Vagina (tissue), 2 donors: ENCODE measurements around the gene CREBBP. TPM values are rescaled to one million over a fixed set of nuclear protein-coding genes. Genes with fewer than 3 reads are reported as not detected.

Experiments used
- DNase-seq, 2 donors: peaks; one replicate each; pipeline ENCODE4 v3.0.0-alpha.2; 2017; ENCODE audit errors: extremely low spot score in 2 of 2
- H3K27ac ChIP-seq: fragments of 200-600 bp; sonication (generic); one replicate; pipeline ENCODE4 v1.5.1; 2019
- H3K27me3 ChIP-seq: fragments of 200-600 bp; sonication (generic); one replicate; pipeline ENCODE4 v1.5.1; 2019
- H3K36me3 ChIP-seq, 2 donors: fragments of 200-600 bp; sonication (generic); one replicate each; pipeline ENCODE4 v1.5.1; 2017 to 2019
- H3K4me1 ChIP-seq: fragments of 200-600 bp; sonication (generic); one replicate; pipeline ENCODE4 v1.5.1; 2019
- H3K4me3 ChIP-seq, 2 donors: fragments of 200-600 bp; sonication (generic); 1 replicate in 1 of 2; 2 replicates in 1 of 2; pipeline ENCODE4 v1.5.1; 2016 to 2019
- H3K9me3 ChIP-seq: fragments of 200-600 bp; sonication (generic); one replicate; pipeline ENCODE4 v1.5.1; 2019
- POLR2A ChIP-seq, 2 donors: fragments of 450-650 bp; IDR thresholded peaks; one replicate each; pipeline ENCODE4 v1.6.1; 2017; ENCODE audit warnings: antibody characterized with exemption in 2 of 2, mild to moderate bottlenecking in 2 of 2, moderate library complexity in 2 of 2
- POLR2AphosphoS5 ChIP-seq, 2 donors: sonication (generic); formaldehyde crosslinking; IDR thresholded peaks; one replicate each; pipeline ENCODE4 v1.9.0; 2017; ENCODE audit warnings: antibody characterized with exemption in 2 of 2, mild to moderate bottlenecking in 2 of 2, low read depth in 1 of 2; ENCODE audit not compliant: insufficient read depth in 1 of 2
- intact Hi-C: fragments of 100-400 bp; cut with DNase I; formaldehyde crosslinking; loops from one replicate; pipeline ENCODE4 v1.15.1; 2023
- total RNA-seq: library from RNA; depleted of rRNA; stranded (reverse); fragments of >200 nt; gene quantifications from one replicate; pipeline ENCODE4 v1.2.3, GENCODE V29; 2016
- TF ChIP-seq, protein P1 (sequence below), 3 experiments: fragments of 450-650 bp in 2 of 3; fragments of 200-600 bp in 1 of 3; sonication (generic) in 1 of 3; IDR thresholded peaks; one replicate each; pipeline ENCODE4 v1.5.1; 2017 to 2019; ENCODE audit warnings: antibody characterized with exemption in 3 of 3, mild to moderate bottlenecking in 2 of 3, moderate library complexity in 2 of 3

Gene CREBBP
- total RNA-seq, 1 donor from 2014 or later = 102 TPM

DNA sequence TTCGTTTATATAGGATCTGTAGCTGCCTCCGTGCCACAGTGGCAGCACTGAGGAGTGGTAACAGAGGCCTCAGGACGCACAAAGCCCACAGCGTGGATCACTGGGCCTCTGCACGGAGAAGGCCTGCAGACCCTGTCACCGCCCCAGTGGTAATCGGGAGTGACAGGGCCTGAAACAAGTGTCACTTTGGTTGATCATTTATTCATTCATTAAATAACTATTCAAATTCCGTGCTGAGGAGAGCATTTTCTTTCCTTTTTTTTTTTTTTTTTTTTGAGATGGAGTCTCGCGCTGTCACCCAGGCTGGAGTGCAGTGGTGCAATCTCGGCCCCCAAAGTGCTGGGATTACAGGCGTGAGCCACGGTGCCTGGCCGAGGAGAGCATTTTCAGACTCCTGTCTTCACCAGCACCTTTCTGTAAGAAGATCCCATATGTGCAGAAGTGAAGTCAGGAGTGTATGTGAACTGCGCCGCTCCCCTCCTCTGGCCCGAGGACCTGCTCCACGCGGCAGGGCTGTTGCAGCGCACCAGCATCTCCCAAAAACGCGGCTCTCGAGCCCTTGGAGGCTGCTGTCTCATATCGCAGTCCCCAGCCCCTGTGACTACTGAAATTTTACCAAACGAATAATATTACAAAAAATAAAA, 118.3 kb downstream of the CREBBP start:
- no peaks in the 10 kb centered on the region for H3K4me1 ChIP-seq
- no peaks in the 10 kb centered on the region for H3K27me3 ChIP-seq
- H3K9me3 ChIP-seq = no peaks in the 10 kb centered on the region
- no peak for DNase-seq
- no peak overlapping the region for H3K27ac ChIP-seq
- no peak for TF ChIP-seq POLR2AphosphoS5 (IDR thresholded peaks at IDR 0.05; ENCODE audit: insufficient read depth in 1 of 2, low read depth in 1 of 2)
- no peak for TF ChIP-seq POLR2A (IDR thresholded peaks at IDR 0.05)
- TF ChIP-seq, protein P1, sequence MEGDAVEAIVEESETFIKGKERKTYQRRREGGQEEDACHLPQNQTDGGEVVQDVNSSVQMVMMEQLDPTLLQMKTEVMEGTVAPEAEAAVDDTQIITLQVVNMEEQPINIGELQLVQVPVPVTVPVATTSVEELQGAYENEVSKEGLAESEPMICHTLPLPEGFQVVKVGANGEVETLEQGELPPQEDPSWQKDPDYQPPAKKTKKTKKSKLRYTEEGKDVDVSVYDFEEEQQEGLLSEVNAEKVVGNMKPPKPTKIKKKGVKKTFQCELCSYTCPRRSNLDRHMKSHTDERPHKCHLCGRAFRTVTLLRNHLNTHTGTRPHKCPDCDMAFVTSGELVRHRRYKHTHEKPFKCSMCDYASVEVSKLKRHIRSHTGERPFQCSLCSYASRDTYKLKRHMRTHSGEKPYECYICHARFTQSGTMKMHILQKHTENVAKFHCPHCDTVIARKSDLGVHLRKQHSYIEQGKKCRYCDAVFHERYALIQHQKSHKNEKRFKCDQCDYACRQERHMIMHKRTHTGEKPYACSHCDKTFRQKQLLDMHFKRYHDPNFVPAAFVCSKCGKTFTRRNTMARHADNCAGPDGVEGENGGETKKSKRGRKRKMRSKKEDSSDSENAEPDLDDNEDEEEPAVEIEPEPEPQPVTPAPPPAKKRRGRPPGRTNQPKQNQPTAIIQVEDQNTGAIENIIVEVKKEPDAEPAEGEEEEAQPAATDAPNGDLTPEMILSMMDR (IDR thresholded peaks at IDR 0.05) = no peak
- no peak overlapping the region for H3K4me3 ChIP-seq
- peaks cover 0 to 70% of the 10 kb centered on the region in 2 donors for H3K36me3 ChIP-seq
- intact Hi-C loops = no loop called here

DNA sequence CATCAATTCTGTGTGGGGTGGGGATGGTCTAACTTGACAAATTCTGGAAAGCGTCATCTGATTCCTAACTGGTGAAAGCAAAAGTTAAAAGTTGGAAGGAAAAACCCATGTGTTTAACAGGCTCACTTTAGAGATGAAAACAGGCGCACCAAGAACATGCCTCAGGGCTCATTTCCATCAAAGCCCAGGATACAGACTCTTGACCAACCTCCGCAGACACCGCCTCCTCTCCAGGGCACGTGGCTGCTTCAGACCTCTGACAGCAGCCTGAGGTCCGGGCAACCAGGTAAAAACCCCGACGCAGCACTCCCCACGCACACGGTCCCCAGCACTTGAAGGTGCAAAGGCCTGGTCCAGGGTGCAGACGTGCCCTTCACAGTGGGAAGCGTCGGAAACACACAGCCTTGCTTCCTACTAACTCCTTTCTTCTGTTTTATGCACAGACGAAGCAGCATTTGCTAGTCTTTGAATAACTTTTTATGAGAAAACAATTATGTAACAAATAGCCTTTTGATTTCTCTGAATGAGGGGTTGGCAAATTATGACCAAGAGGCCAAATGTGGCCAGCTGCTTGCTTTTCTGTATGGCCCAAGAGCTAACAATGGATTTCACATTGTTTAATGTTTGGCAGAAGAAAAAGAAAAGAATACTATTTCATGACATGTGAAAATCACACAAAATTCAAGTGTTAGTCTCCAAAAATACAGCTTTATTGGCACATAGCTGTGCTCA, 119.0 kb downstream of the CREBBP start:
- H3K27me3 ChIP-seq = no peaks in the 10 kb centered on the region
- H3K4me1 ChIP-seq = no peaks in the 10 kb centered on the region
- DNase-seq = no peak
- no peak overlapping the region for H3K27ac ChIP-seq
- TF ChIP-seq POLR2A (IDR thresholded peaks at IDR 0.05) (no peak), POLR2AphosphoS5 (IDR thresholded peaks at IDR 0.05; ENCODE audit: insufficient read depth in 1 of 2, low read depth in 1 of 2) (no peak)
- TF ChIP-seq, protein P1 (IDR thresholded peaks at IDR 0.05) = no peak
- intact Hi-C loops = no loop called here
- no peak overlapping the region for H3K4me3 ChIP-seq
- H3K9me3 ChIP-seq = no peaks in the 10 kb centered on the region
- H3K36me3 ChIP-seq = peaks cover 0 to 70% of the 10 kb centered on the region in 2 donors

DNA sequence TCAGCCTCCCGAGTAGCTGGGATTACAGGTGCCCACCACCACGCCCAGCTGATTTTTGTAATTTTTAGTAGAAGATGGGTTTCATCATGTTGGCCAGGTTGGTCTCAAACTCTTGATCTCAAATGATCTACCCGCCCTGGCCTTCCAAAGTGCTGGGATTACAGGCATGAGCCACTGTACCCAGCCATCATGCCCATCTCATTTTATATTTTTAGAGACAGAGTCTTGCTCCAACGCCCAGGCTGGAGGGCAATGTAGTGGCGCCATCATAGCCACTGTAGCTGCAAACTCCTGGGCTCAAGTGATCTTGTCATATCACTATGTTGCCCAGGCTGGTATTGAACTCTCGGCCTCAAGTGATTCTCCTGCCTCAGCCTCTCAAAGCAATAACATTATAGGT, 120.0 kb downstream of the CREBBP start:
- intact Hi-C loops = no loop called here
- Histone ChIP-seq H3K27me3 (no peaks in the 10 kb centered on the region), H3K4me1 (no peaks in the 10 kb centered on the region), H3K9me3 (no peaks in the 10 kb centered on the region), H3K27ac (no peak overlapping the region), H3K36me3 (peaks cover 0 to 70% of the 10 kb centered on the region in 2 donors), H3K4me3 (no peak overlapping the region)
- no peak for DNase-seq
- no peak for TF ChIP-seq POLR2AphosphoS5 (IDR thresholded peaks at IDR 0.05; ENCODE audit: insufficient read depth in 1 of 2, low read depth in 1 of 2)
- no peak for TF ChIP-seq POLR2A (IDR thresholded peaks at IDR 0.05)
- TF ChIP-seq, protein P1 (IDR thresholded peaks at IDR 0.05) = no peak

DNA sequence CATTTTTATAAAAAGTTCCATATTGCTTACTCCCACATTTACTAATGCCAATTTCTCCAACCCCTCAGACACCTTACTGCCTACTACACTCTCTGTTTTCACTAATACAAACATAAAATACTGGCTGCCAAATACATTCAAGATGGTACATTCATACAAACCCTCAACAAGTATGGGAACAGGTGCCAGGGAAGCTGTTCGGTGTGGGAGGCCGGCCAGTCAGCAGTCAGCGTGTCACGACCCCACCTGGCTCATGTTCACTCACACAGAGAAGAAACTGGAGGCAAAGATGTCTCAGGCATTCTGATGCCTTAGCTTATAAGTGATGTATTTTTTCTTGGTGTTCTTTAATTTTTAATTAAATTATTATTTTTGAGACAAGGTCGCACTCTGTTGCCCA, 120.8 kb downstream of the CREBBP start:
- TF ChIP-seq POLR2AphosphoS5 (IDR thresholded peaks at IDR 0.05; ENCODE audit: insufficient read depth in 1 of 2, low read depth in 1 of 2) = no peak
- no peak for TF ChIP-seq POLR2A (IDR thresholded peaks at IDR 0.05)
- TF ChIP-seq, protein P1 (IDR thresholded peaks at IDR 0.05) = no peak
- Histone ChIP-seq H3K36me3 (peaks cover 0 to 70% of the 10 kb centered on the region in 2 donors), H3K9me3 (no peaks in the 10 kb centered on the region), H3K4me3 (no peak overlapping the region), H3K27ac (no peak overlapping the region), H3K27me3 (no peaks in the 10 kb centered on the region), H3K4me1 (no peaks in the 10 kb centered on the region)
- no peak for DNase-seq
- intact Hi-C loops = no loop called here

DNA sequence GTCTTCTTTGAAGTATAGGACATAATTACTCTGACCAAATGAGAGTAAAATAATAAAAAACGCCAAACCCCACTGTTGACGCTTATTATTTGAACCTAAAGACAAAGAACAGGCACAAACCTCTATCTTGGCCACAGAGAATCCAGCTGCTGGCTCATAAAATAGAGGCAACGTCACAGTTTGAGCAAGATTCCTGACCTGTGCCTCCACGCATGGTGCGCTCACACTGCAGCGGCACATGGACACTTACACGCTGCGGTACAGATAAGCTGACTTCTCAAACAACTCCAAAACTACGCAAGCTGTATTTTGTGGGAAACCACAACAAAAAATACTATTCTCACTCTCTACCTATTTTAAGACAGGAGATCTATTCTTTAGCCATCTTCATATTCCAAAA, 124.4 kb downstream of the CREBBP start:
- Histone ChIP-seq H3K4me1 (no peaks in the 10 kb centered on the region), H3K9me3 (no peaks in the 10 kb centered on the region), H3K36me3 (peaks cover 0 to 63% of the 10 kb centered on the region in 2 donors), H3K27ac (no peak overlapping the region), H3K27me3 (no peaks in the 10 kb centered on the region), H3K4me3 (no peak overlapping the region)
- intact Hi-C loops = no loop called here
- TF ChIP-seq, protein P1 (IDR thresholded peaks at IDR 0.05) = no peak
- no peak for TF ChIP-seq POLR2A (IDR thresholded peaks at IDR 0.05)
- TF ChIP-seq POLR2AphosphoS5 (IDR thresholded peaks at IDR 0.05; ENCODE audit: insufficient read depth in 1 of 2, low read depth in 1 of 2) = no peak
- no peak for DNase-seq
